Posterior cingulate gyrus (tissue), 11 donors: ENCODE results near the gene GPR155.
"Not testable (repeated sequence)": the region's sequence is repeated elsewhere in the genome, so short reads cannot be mapped to it uniquely, and the experiment has no call there.

Experiments used
- DNase-seq, 10 donors: peaks; one replicate each; pipeline versions ENCODE4 v3.0.0 to v3.0.0-alpha.2; 2020 to 2021; ENCODE audit warnings: mixed read lengths in 3 of 10
- intact Hi-C: fragments of 100-400 bp; cut with DNase I; formaldehyde crosslinking; loops from one replicate; pipeline ENCODE4 v1.15.1; 2023

The GPR155 gene

GRCh38 chr2:174442546-174443510 is 44.0 kb downstream of the GPR155 start:
- DNase-seq: no peak
- intact Hi-C loops: no loop called here

- no peak for DNase-seq
- intact Hi-C loops: no loop called here
Measured at GRCh38 chr2:174439950-174440349, 46.9 kb downstream of the GPR155 start.

- intact Hi-C loops: no loop called here
- no peak for DNase-seq
Measured at GRCh38 chr2:174439323-174439722, 47.5 kb downstream of the GPR155 start.

- intact Hi-C loops: no loop called here
- peak; percentile 73 to 96 (median 82) for DNase-seq
Measured at GRCh38 chr2:174438146-174438886, 48.5 kb downstream of the GPR155 start.

- no peak for DNase-seq
- intact Hi-C loops: no loop called here
Measured at GRCh38 chr2:174436351-174436750, 50.5 kb downstream of the GPR155 start.

- DNase-seq: no peak
- intact Hi-C loops: no loop called here
Measured at GRCh38 chr2:174431902-174432301, 54.9 kb downstream of the GPR155 start.

- DNase-seq: no peak
- intact Hi-C loops: no loop called here
Measured at GRCh38 chr2:174430066-174430465, 56.8 kb downstream of the GPR155 start.

GRCh38 chr2:174428214-174428613 is 58.6 kb downstream of the GPR155 start:
- DNase-seq: no peak
- intact Hi-C loops: no loop called here

- intact Hi-C loops: no loop called here
- no peak for DNase-seq
Measured at GRCh38 chr2:174412256-174412655, 74.6 kb downstream of the GPR155 start.

GRCh38 chr2:174410039-174410438 is 76.8 kb downstream of the GPR155 start:
- intact Hi-C loops: not testable (repeated sequence)

GRCh38 chr2:174403628-174404027 is 83.2 kb downstream of the GPR155 start:
- no peak for DNase-seq
- intact Hi-C loops: no loop called here

More at GRCh38 chr2:174410039-174410438, 76.8 kb downstream of the GPR155 start:
- not testable (repeated sequence) for DNase-seq

GRCh38 chr2:174400853-174401252 is 86.0 kb downstream of the GPR155 start:
- no peak for DNase-seq
- intact Hi-C loops: no loop called here

- no peak for DNase-seq
- intact Hi-C loops: no loop called here
Measured at GRCh38 chr2:174399171-174399570, 87.7 kb downstream of the GPR155 start.

- intact Hi-C loops: no loop called here
Measured at GRCh38 chr2:174397773-174398172, 89.1 kb downstream of the GPR155 start.

GRCh38 chr2:174395969-174396630 is 90.7 kb downstream of the GPR155 start:
- intact Hi-C loops: no loop called here
- DNase-seq: no peak

More at GRCh38 chr2:174397773-174398172, 89.1 kb downstream of the GPR155 start:
- no peak for DNase-seq

GRCh38 chr2:174395284-174395968 is 91.4 kb downstream of the GPR155 start, which contains the start of gene SCRN3:
Gene SCRN3, plus strand, starts transcription at chr2:174395730. Its CDS starts 2,554 bp downstream, at chr2:174398284.
- DNase-seq: peak; percentile 75 to 97 (median 86)
- intact Hi-C loops: no loop called here

- intact Hi-C loops: no loop called here
Measured at GRCh38 chr2:174392706-174393105, 94.1 kb downstream of the GPR155 start.

GRCh38 chr2:174390303-174390702 is 96.5 kb downstream of the GPR155 start:
- intact Hi-C loops: not testable (repeated sequence)

More at GRCh38 chr2:174392706-174393105, 94.1 kb downstream of the GPR155 start:
- DNase-seq: no peak

GRCh38 chr2:174389542-174389941 is 97.3 kb downstream of the GPR155 start:
- intact Hi-C loops: no loop called here
- no peak for DNase-seq

More at GRCh38 chr2:174390303-174390702, 96.5 kb downstream of the GPR155 start:
- not testable (repeated sequence) for DNase-seq

- DNase-seq, intact Hi-C loops: not testable (repeated sequence)
Measured at GRCh38 chr2:174388706-174389105, 98.1 kb downstream of the GPR155 start.
